ENCODE measurements around the gene NEURL1.

DNA sequence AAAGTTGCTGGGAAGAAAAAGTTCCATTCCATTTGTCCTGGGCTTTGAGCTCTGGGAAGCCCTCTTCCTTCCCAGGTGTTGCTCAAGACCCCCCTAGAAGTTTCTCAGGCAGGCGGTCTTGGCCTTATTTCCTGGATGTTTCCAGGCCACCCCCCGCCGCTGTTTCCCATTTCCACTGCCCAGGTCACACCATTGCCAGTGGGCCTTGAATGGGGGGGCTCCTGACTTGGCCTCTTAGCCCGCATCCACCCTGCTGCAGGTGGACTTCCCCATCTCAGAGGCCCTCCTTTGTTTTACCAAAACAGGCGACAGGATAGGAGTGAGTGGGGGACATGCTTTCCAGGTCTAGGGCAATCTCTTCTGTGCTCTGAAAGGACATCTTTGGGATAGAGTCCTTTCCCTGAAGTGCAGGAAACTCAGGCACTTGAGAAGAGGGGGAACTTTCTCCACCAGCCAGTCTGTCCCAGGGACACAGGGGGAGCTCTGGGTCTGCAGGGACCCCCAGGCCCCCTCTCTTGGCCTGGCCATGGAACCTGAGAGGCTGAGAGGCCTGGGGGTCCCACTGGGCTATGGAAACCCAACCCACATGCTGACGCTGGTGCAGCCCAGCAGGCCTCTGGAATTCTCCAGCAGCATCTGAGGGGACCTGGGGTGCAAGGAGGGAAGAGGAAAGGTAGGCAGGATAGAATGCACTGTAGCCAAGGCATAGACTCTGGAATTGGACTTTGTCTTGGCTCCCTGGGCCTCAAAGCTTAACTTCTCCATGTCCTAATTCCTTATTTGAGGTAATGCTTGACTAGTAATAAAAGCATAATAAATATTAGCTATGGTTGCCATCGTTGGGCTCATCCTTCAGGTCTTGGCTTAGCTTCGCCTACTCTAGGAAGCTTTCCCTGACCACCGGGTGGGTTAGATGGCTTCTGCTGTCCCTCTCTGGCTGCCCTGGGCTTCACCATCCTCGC, 17.6 kb downstream of the NEURL1 start:
- no peak for TF ChIP-seq EZH2 (IDR thresholded peaks at IDR 0.05; ENCODE audit: insufficient read depth, poor library complexity, severe bottlenecking)
- TF ChIP-seq EZH2phosphoT487 (IDR thresholded peaks at IDR 0.05; ENCODE audit: insufficient read depth, low read depth) = no peak

All from GM23248 (cell line).